ENCODE data around the gene MYBPHL. TPM values are rescaled to one million over a fixed set of nuclear protein-coding genes. Genes with fewer than 3 reads are reported as not detected.

Gene MYBPHL
- total RNA-seq, 4 donors from 2014 or later = 3.1 TPM; not detected in 3

DNA sequence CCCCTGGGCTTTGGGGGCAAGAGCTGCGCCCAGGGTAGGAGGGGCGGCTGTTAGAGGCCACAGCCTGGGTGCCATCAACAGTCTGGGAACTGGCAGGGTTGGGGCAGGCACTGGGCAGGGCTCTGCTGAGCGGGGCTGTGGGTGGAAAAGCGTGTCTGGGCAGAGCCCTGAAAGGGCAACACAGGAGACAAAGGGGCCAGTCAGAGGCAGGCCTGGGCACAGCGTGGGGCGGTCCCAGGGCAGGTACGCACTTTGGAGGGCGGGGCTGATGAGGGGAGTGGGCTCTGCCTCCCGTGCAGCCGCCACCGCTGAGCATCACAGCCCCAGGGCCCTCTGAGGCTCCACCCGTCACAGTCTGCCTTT is 43.6 kb downstream of the MYBPHL start:
- H3K27ac ChIP-seq = no peak overlapping the region
- H3K36me3 ChIP-seq = no peaks in the 10 kb centered on the region
- H3K4me1 ChIP-seq = no peaks in the 10 kb centered on the region
- ATAC-seq (no peak), DNase-seq (no peak)
- in situ Hi-C loops (cut with MboI; ENCODE audit: low sequenced_read_pairs in 4 of 4) (loop anchor here in 1 of 4 donors (10.0 kb wide), 1 partner anchor 142 kb away; no protein-coding TSS in a partner anchor), intact Hi-C loops (cut with DNase I; ENCODE audit: low total_unique reads) (loop anchor here (1.0 kb wide), 3 partner anchors 62 to 269 kb away; no protein-coding TSS in a partner anchor)
- no peak for TF ChIP-seq POLR2A (IDR thresholded peaks at IDR 0.05)
- TF ChIP-seq, protein P1, sequence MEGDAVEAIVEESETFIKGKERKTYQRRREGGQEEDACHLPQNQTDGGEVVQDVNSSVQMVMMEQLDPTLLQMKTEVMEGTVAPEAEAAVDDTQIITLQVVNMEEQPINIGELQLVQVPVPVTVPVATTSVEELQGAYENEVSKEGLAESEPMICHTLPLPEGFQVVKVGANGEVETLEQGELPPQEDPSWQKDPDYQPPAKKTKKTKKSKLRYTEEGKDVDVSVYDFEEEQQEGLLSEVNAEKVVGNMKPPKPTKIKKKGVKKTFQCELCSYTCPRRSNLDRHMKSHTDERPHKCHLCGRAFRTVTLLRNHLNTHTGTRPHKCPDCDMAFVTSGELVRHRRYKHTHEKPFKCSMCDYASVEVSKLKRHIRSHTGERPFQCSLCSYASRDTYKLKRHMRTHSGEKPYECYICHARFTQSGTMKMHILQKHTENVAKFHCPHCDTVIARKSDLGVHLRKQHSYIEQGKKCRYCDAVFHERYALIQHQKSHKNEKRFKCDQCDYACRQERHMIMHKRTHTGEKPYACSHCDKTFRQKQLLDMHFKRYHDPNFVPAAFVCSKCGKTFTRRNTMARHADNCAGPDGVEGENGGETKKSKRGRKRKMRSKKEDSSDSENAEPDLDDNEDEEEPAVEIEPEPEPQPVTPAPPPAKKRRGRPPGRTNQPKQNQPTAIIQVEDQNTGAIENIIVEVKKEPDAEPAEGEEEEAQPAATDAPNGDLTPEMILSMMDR (IDR thresholded peaks at IDR 0.05 in 4 of 5, conservative IDR thresholded peaks at IDR 0.05 in 1 of 5) = no peak
- no peak overlapping the region for H3K4me3 ChIP-seq
- no peaks in the 10 kb centered on the region for H3K27me3 ChIP-seq
- no peaks in the 10 kb centered on the region for H3K9me3 ChIP-seq

DNA sequence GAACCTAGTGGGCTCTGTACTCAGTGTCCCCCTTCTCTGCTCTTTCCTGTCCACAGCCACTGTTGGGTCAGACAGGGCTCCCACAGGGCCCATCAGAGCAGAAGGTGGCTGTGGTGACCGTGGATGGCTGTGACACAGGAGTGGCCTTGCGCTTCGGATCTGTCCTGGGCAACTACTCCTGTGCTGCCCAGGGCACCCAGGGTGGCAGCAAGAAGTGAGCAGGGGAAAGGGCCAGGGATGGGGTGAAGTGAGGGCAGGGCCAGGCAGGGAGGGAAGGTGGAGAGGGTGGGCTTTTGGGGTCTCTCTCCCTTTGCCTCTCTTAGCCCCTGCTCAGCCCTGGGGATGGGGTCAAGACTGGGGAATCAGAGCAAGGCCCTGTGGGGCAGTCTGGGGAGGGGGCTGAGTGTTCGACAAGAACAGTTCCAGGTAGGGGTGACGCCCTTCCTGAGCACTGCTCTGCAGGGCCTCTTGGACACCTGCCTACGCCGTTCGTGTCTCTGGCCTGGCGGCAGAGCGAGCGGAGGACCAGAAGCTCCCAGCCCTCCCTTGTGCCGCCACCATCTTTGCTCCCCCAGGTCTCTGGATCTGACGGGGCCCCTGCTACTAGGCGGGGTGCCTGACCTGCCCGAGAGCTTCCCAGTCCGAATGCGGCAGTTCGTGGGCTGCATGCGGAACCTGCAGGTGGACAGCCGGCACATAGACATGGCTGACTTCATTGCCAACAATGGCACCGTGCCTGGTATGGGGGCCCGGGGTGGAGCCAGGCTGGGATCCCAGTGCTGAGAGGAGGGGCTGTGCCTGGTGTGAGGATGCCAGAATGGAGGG is 44.4 kb downstream of the MYBPHL start:
- intact Hi-C loops (cut with DNase I; ENCODE audit: low total_unique reads) (loop anchor here (1.0 kb wide), 3 partner anchors 61 to 270 kb away; no protein-coding TSS in a partner anchor), in situ Hi-C loops (cut with MboI; ENCODE audit: low sequenced_read_pairs in 4 of 4) (loop anchor here in 1 of 4 donors (10.0 kb wide), 1 partner anchor 142 kb away; no protein-coding TSS in a partner anchor)
- Histone ChIP-seq H3K36me3 (no peaks in the 10 kb centered on the region), H3K27me3 (no peaks in the 10 kb centered on the region), H3K27ac (no peak overlapping the region), H3K4me1 (no peaks in the 10 kb centered on the region), H3K4me3 (no peak overlapping the region), H3K9me3 (no peaks in the 10 kb centered on the region)
- DNase-seq (no peak), ATAC-seq (no peak)
- TF ChIP-seq, protein P1 (IDR thresholded peaks at IDR 0.05 in 4 of 5, conservative IDR thresholded peaks at IDR 0.05 in 1 of 5) = no peak
- no peak for TF ChIP-seq POLR2A (IDR thresholded peaks at IDR 0.05)

DNA sequence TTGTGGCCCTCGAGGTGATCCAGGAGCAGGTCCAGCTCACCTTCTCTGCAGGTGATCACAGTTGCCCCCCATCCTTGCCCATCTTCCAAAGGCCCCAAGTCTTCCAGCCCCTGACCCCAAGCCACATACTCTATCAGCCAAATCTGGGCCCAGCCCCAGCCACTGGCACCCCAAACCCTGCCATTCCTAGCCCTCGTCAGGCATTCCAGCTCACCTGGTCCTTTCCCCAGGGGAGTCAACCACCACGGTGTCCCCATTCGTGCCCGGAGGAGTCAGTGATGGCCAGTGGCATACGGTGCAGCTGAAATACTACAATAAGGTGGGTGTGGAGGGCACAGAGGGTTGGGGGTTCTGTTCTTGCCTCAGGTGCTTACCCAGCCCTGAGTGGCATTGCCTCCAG is 45.2 kb downstream of the MYBPHL start:
- intact Hi-C loops (cut with DNase I; ENCODE audit: low total_unique reads) (no loop called here), in situ Hi-C loops (cut with MboI; ENCODE audit: low sequenced_read_pairs in 4 of 4) (loop anchor here in 1 of 4 donors (10.0 kb wide), 1 partner anchor 143 kb away; no protein-coding TSS in a partner anchor)
- Histone ChIP-seq H3K36me3 (no peaks in the 10 kb centered on the region), H3K9me3 (no peaks in the 10 kb centered on the region), H3K4me3 (no peak overlapping the region), H3K27me3 (no peaks in the 10 kb centered on the region), H3K27ac (no peak overlapping the region), H3K4me1 (no peaks in the 10 kb centered on the region)
- no peak for ATAC-seq
- TF ChIP-seq, protein P1 (IDR thresholded peaks at IDR 0.05 in 4 of 5, conservative IDR thresholded peaks at IDR 0.05 in 1 of 5) = no peak
- no peak for TF ChIP-seq POLR2A (IDR thresholded peaks at IDR 0.05)
- DNase-seq = no peak

DNA sequence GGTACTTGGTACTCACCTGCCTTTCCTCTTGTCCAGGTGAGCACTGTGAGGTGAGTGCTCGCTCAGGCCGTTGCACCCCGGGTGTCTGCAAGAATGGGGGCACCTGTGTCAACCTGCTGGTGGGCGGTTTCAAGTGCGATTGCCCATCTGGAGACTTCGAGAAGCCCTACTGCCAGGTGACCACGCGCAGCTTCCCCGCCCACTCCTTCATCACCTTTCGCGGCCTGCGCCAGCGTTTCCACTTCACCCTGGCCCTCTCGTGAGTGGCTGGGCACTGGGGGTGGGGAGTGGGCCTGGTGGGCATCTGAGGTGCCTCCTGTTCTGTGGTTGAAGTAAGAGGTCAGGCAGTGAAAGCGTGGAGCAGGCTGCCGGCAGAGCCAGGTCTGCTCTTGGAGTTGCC is 45.8 kb downstream of the MYBPHL start:
- Histone ChIP-seq H3K27me3 (no peaks in the 10 kb centered on the region), H3K36me3 (no peaks in the 10 kb centered on the region), H3K27ac (no peak overlapping the region), H3K4me1 (no peaks in the 10 kb centered on the region), H3K4me3 (no peak overlapping the region), H3K9me3 (no peaks in the 10 kb centered on the region)
- no peak for ATAC-seq
- no peak for DNase-seq
- TF ChIP-seq, protein P1 (IDR thresholded peaks at IDR 0.05 in 4 of 5, conservative IDR thresholded peaks at IDR 0.05 in 1 of 5) = no peak
- TF ChIP-seq POLR2A (IDR thresholded peaks at IDR 0.05) = no peak
- intact Hi-C loops (cut with DNase I; ENCODE audit: low total_unique reads) (no loop called here), in situ Hi-C loops (cut with MboI; ENCODE audit: low sequenced_read_pairs in 4 of 4) (loop anchor here in 1 of 4 donors (10.0 kb wide), 1 partner anchor 144 kb away; no protein-coding TSS in a partner anchor)
